ENCODE results near the gene PCSK9. TPM values are rescaled to one million over a fixed set of nuclear protein-coding genes. Genes with fewer than 3 reads are reported as not detected.

The PCSK9 gene
- total and polyA plus RNA-seq, 9 of the 15 experiments (the other 6 are each of a cell fraction or from before 2014, with no cell fraction given), result 3.2 to 58.6 (median 24.7) TPM

GRCh38 chr1:54996359-54996868 lies 42.9 kb upstream of the PCSK9 start (continued):
- TF ChIP-seq ZNF512 (tag; IDR thresholded peaks at IDR 0.05), result no peak
- no peak for TF ChIP-seq GTF2A2 (tag; IDR thresholded peaks at IDR 0.05)
- peak; percentile 59; the same call in 1 of the 2 replicates for TF ChIP-seq ARID2 (IDR thresholded peaks at IDR 0.05)
- peak; percentile 32; the same call in 1 of the 2 replicates for TF ChIP-seq CREM (IDR thresholded peaks at IDR 0.05; ENCODE audit: low read depth)
- peak; percentile 81 for TF ChIP-seq VEZF1 (CRISPR knock-in tag; IDR thresholded peaks at IDR 0.05)
- TF ChIP-seq CTCFL (IDR thresholded peaks at IDR 0.05; ENCODE audit: borderline replicate concordance, insufficient read depth, low read depth, low read length, poor library complexity, severe bottlenecking), result no peak
- TF ChIP-seq CXXC5 (CRISPR knock-in tag; IDR thresholded peaks at IDR 0.05), result peak; percentile 42; the same call in 1 of the 2 replicates
- no peak for TF ChIP-seq RFX1 (IDR thresholded peaks at IDR 0.05)
- no peak for TF ChIP-seq E2F5 (CRISPR knock-in tag; IDR thresholded peaks at IDR 0.05)
- TF ChIP-seq ADNP (tag; IDR thresholded peaks at IDR 0.05), result peak; percentile 63; the same call in 1 of the 2 replicates
- no peak for TF ChIP-seq ZNF217 (CRISPR knock-in tag; IDR thresholded peaks at IDR 0.05)
- peak; percentile 92; the same call in 1 of the 2 replicates for TF ChIP-seq PTBP1 (IDR thresholded peaks at IDR 0.05; ENCODE audit: low read depth, low read length)
- no peak for TF ChIP-seq USF2 (CRISPR knock-in tag; IDR thresholded peaks at IDR 0.05)
- no peak for TF ChIP-seq ZNF133 (CRISPR knock-in tag; IDR thresholded peaks at IDR 0.05)
- no peak for TF ChIP-seq PCBP1 (IDR thresholded peaks at IDR 0.05; ENCODE audit: low read depth, low read length, poor library complexity, severe bottlenecking)
- TF ChIP-seq POLR2B (IDR thresholded peaks at IDR 0.05; ENCODE audit: low read depth, partially characterized antibody), result no peak
- TF ChIP-seq CBX3 (IDR thresholded peaks at IDR 0.05; ENCODE audit: borderline replicate concordance in 1 of 2, low read length in 2 of 2), result peak in 1 of 2 experiments; percentile 74; a peak in 1 of 3 replicates
- peak; percentile 49 for TF ChIP-seq RBM25 (IDR thresholded peaks at IDR 0.05; ENCODE audit: low read depth, low read length, severe bottlenecking)
- TF ChIP-seq SMC3 (conservative IDR thresholded peaks at IDR 0.05; ENCODE audit: insufficient read depth, low read depth, low read length), result peak; percentile 89
